Measurements from ENCODE around the gene LCLAT1. TPM values are rescaled to one million over a fixed set of nuclear protein-coding genes. Genes with fewer than 3 reads are reported as not detected.
A peak's percentile ranks its signal among the peaks of the same experiment; 100 is the strongest.

LCLAT1 gene
- total and polyA plus RNA-seq, 2 of the 4 experiments (the other 2 are of a cell fraction) = 7.5 to 11.5 TPM

GRCh38 chr2:30567317-30567716 is 120.3 kb downstream of the LCLAT1 start:
- H3K9me1 ChIP-seq (ENCODE audit: insufficient read depth, low read length) = peaks cover 3% of the 10 kb centered on the region; the same call in 1 of the 2 replicates
- no peak overlapping the region for H2BK15ac ChIP-seq (ENCODE audit: low read depth, low read length)
- peaks cover 2% of the 10 kb centered on the region for H3K4me1 ChIP-seq (ENCODE audit: control insufficient read depth, insufficient read depth, low read length)
- no peak for ATAC-seq (ENCODE audit: low read depth)
- H3K4me2 ChIP-seq (ENCODE audit: low read depth, low read length) = no peak overlapping the region
- no peak overlapping the region; the same call in 1 of the 2 replicates for H4K5ac ChIP-seq (ENCODE audit: low read depth, low read length)
- no peak for DNase-seq
- H2BK20ac ChIP-seq (ENCODE audit: low read depth, low read length) = no peak overlapping the region
- H3K9me3 ChIP-seq (ENCODE audit: control insufficient read depth, insufficient read depth, low read length) = no peaks in the 10 kb centered on the region
- H3K27ac ChIP-seq (ENCODE audit: insufficient read depth, low read length) = no peak overlapping the region
- no peak overlapping the region for H3K4ac ChIP-seq (ENCODE audit: low read depth, low read length)
- no peak overlapping the region; the same call in 1 of the 2 replicates for H2AK5ac ChIP-seq (ENCODE audit: low read depth, low read length)
- no peak overlapping the region for H3K9ac ChIP-seq (ENCODE audit: low read depth, low read length)
- no peaks in the 10 kb centered on the region for H3K27me3 ChIP-seq (ENCODE audit: control insufficient read depth, insufficient read depth, low read length)
- dilution Hi-C loops (cut with HindIII; ENCODE audit: low sequenced_read_pairs, unreplicated experiment) (no loop called here), intact Hi-C loops (cut with micrococcal nuclease) (no loop called here), in situ Hi-C loops (cut with MboI; ENCODE audit: low sequenced_read_pairs) (no loop called here)
- no peaks in the 10 kb centered on the region for H4K20me1 ChIP-seq (ENCODE audit: insufficient read depth, low read length)
- H2BK120ac ChIP-seq (ENCODE audit: low read depth, low read length) = no peak overlapping the region
- no peak for TF ChIP-seq RFX5 (IDR thresholded peaks at IDR 0.05; ENCODE audit: low read depth, low read length)
- TF ChIP-seq CEBPB (IDR thresholded peaks at IDR 0.05; ENCODE audit: low read depth, low read length) = no peak
- no peak for TF ChIP-seq POLR2A (IDR thresholded peaks at IDR 0.05; ENCODE audit: low read depth, low read length)
- TF ChIP-seq SMC3 (IDR thresholded peaks at IDR 0.05; ENCODE audit: low read depth, low read length) = no peak
- no peak for TF ChIP-seq BHLHE40 (IDR thresholded peaks at IDR 0.05; ENCODE audit: low read depth, low read length)
- no peak for TF ChIP-seq MAFK (IDR thresholded peaks at IDR 0.05; ENCODE audit: low read depth, low read length)
- TF ChIP-seq ELK1 (IDR thresholded peaks at IDR 0.05; ENCODE audit: borderline replicate concordance, low read depth, low read length) = no peak
- no peak for TF ChIP-seq MAZ (IDR thresholded peaks at IDR 0.05; ENCODE audit: borderline replicate concordance, low read depth, low read length)
- no peak for TF ChIP-seq RCOR1 (IDR thresholded peaks at IDR 0.05; ENCODE audit: insufficient replicate concordance, low read length)
- peaks cover 0 to 6% of the 10 kb centered on the region in 2 experiments; a peak in 1 of 4 replicates for H3K79me1 ChIP-seq (ENCODE audit: low read depth in 1 of 2, low read length in 2 of 2)
- no peak overlapping the region for H2BK5ac ChIP-seq (ENCODE audit: low read depth, low read length, poor library complexity, severe bottlenecking)
- H3K14ac ChIP-seq (replicated peaks; ENCODE audit: low read depth, low read length) = no peak overlapping the region
- H3K18ac ChIP-seq (ENCODE audit: low read depth, low read length) = peak overlapping the region; percentile 68; the same call in 1 of the 2 replicates
- H2AK9ac ChIP-seq (replicated peaks; ENCODE audit: low read depth, low read length, poor library complexity) = peak overlapping the region; percentile 50
- H3K56ac ChIP-seq (ENCODE audit: extremely low read depth, insufficient read depth, low read length) = no peak overlapping the region
- no TSS peak for BruUV-seq (replicated peaks)
- no peak overlapping the region for H3K4me3 ChIP-seq (ENCODE audit: insufficient read depth, low read depth, low read length)
- ChIA-PET CTCF (no interaction called here), POLR2A (ENCODE audit: unreplicated experiment) (no interaction called here)
- H2AFZ ChIP-seq (replicated peaks; ENCODE audit: low read length, poor library complexity) = no peak overlapping the region
- H3K36me3 ChIP-seq (ENCODE audit: control insufficient read depth, insufficient read depth, low read length) = peaks cover 3% of the 10 kb centered on the region
- WGBS, 2 experiments (ENCODE audit: extremely low coverage in 2 of 2, insufficient read length in 1 of 2) = no CpG with 5 or more reads among the region's 4 CpGs
- no peak overlapping the region for H3K23ac ChIP-seq (ENCODE audit: low read depth, low read length)
- no peak overlapping the region for H4K91ac ChIP-seq (ENCODE audit: insufficient read depth, low read depth, low read length)
- H4K8ac ChIP-seq (ENCODE audit: low read depth in 2 of 2, low read length in 2 of 2) = no peak overlapping the region
